K562 (cell line): Measurements from ENCODE around the gene GADD45GIP1. TPM values are rescaled to one million over a fixed set of nuclear protein-coding genes. Genes with fewer than 3 reads are reported as not detected.

Source experiments
- AFF4 ChIP-seq: sonication (generic); formaldehyde crosslinking; IDR thresholded peaks from 2 replicates; pipeline ENCODE4 v1.8.0; 2023; ENCODE audit warnings: mild to moderate bottlenecking, missing genetic modification reagents
- CREM ChIP-seq: IDR thresholded peaks from 2 replicates; pipeline ENCODE4 v1.6.1; 2014; ENCODE audit warnings: antibody characterized with exemption, low read depth
- DPF2 ChIP-seq: fragments of 450-650 bp; IDR thresholded peaks from 2 replicates; pipeline ENCODE4 v1.6.1; 2016
- E2F5 ChIP-seq: sonication (generic); formaldehyde crosslinking; IDR thresholded peaks from 2 replicates; pipeline ENCODE4 v1.8.0; 2022; ENCODE audit warnings: mild to moderate bottlenecking, missing genetic modification reagents
- EP400 ChIP-seq: fragments of 450-650 bp; IDR thresholded peaks from 2 replicates; pipeline ENCODE4 v1.6.1; 2017; ENCODE audit warnings: antibody characterized with exemption, mild to moderate bottlenecking, moderate library complexity
- GATA2 ChIP-seq: sonication (generic); formaldehyde crosslinking; IDR thresholded peaks from 2 replicates; pipeline ENCODE4 v1.4.0; 2020; ENCODE audit warnings: mild to moderate bottlenecking, missing genetic modification reagents
- NR2F6 ChIP-seq: fragments of 450-650 bp; formaldehyde crosslinking; IDR thresholded peaks from 2 replicates; pipeline ENCODE4 v1.4.0; 2020; ENCODE audit warnings: mild to moderate bottlenecking
- RBM34 ChIP-seq: fragments of 200-400 bp; formaldehyde crosslinking; IDR thresholded peaks from 2 replicates; pipeline ENCODE4 v1.6.1; 2018; ENCODE audit warnings: low read length, borderline replicate concordance; ENCODE audit not compliant: insufficient read depth
- SMAD4 ChIP-seq: fragments of 250-450 bp; sonication (Bioruptor Pico); conservative IDR thresholded peaks from 2 replicates; pipeline ENCODE4 v1.8.0; 2021; ENCODE audit warnings: inconsistent platforms, mild to moderate bottlenecking, moderate library complexity
- SP2 ChIP-seq: IDR thresholded peaks from 2 replicates; pipeline ENCODE4 v1.6.1; 2011; ENCODE audit warnings: mild to moderate bottlenecking, low read depth, low read length, moderate library complexity; ENCODE audit not compliant: poor library complexity, severe bottlenecking; ENCODE audit errors: extremely low read depth
- TOE1 ChIP-seq, 2 experiments: fragments of 450-650 bp in 1 of 2; sonication (generic) in 1 of 2; formaldehyde crosslinking in 1 of 2; IDR thresholded peaks; 2 replicates each; pipeline versions ENCODE4 v1.7.1 to v1.8.0; 2016 to 2022; ENCODE audit warnings: borderline replicate concordance in 2 of 2, mild to moderate bottlenecking in 2 of 2, antibody characterized with exemption in 1 of 2, inconsistent platforms in 1 of 2, low read depth in 1 of 2, missing genetic modification reagents in 1 of 2, moderate library complexity in 1 of 2
- TSHZ1 ChIP-seq: fragments of 250-450 bp; sonication (Bioruptor Pico); IDR thresholded peaks from 2 replicates; pipeline ENCODE4 v1.4.0; 2020; ENCODE audit warnings: mild to moderate bottlenecking, moderate library complexity
- U2AF1 ChIP-seq: fragments of 200-400 bp; formaldehyde crosslinking; optimal IDR thresholded peaks from 2 replicates; pipeline ENCODE3; 2017; ENCODE audit warnings: mild to moderate bottlenecking, low read depth, low read length, moderate library complexity
- YY1 ChIP-seq, 3 experiments: IDR thresholded peaks; 2 replicates each; pipeline ENCODE4 v1.6.1; 2011; ENCODE audit warnings: low read length in 2 of 3, mild to moderate bottlenecking in 2 of 3, moderate library complexity in 2 of 3, borderline replicate concordance in 1 of 3, control low read depth in 1 of 3, low read depth in 1 of 3; ENCODE audit not compliant: insufficient read depth in 3 of 3, insufficient replicate concordance in 2 of 3, control insufficient read depth in 1 of 3, insufficient read length in 1 of 3; ENCODE audit errors: extremely low read depth in 1 of 3
- ZC3H4 ChIP-seq: sonication (generic); formaldehyde crosslinking; IDR thresholded peaks from 2 replicates; pipeline ENCODE4 v1.9.0; 2021; ENCODE audit warnings: missing genetic modification reagents, borderline replicate concordance
- ZNF224 ChIP-seq: sonication (generic); formaldehyde crosslinking; IDR thresholded peaks from 2 replicates; pipeline ENCODE4 v1.8.0; 2022; ENCODE audit warnings: mild to moderate bottlenecking, missing genetic modification reagents
- ZNF3 ChIP-seq: fragments of 250-450 bp; sonication (Bioruptor Pico); IDR thresholded peaks from 2 replicates; pipeline ENCODE4 v1.5.0; 2021; ENCODE audit warnings: mild to moderate bottlenecking, moderate library complexity
- ZNF431 ChIP-seq: sonication (generic); formaldehyde crosslinking; IDR thresholded peaks from 2 replicates; pipeline ENCODE4 v1.8.0; 2022; ENCODE audit warnings: mild to moderate bottlenecking, missing genetic modification reagents
- polyA plus RNA-seq, 8 experiments: library from polyadenylated mRNA; depleted of rRNA in 4 of 8; stranded (reverse) in 5 of 8; unstranded in 3 of 8; fragments of >200 nt; fragmentation: Nextera tagmentation in 2 of 8; fragmentation: Illumina TruSeq in 1 of 8; extraction: Ambion mirVana in 2 of 8; extraction: Trizol in 1 of 8; gene quantifications; 2 replicates each; pipeline versions ENCODE4 v1.2.1 to v1.2.3, GENCODE V29; 2011 to 2014; ENCODE audit warnings: inconsistent platforms in 1 of 8, missing spikeins in 1 of 8
- total RNA-seq, 7 experiments: library from RNA; depleted of rRNA in 6 of 7; stranded (reverse); fragments of >200 nt in 6 of 7; fragmentation: Illumina TruSeq in 2 of 7; extraction: Trizol in 2 of 7; gene quantifications; 2 replicates each; pipeline versions ENCODE4 v1.2.1 to v1.2.3, GENCODE V29; 2011 to 2021; ENCODE audit warnings: low replicate concordance in 1 of 7

The GADD45GIP1 gene
- total and polyA plus RNA-seq, 9 of the 15 experiments (the other 6 are each of a cell fraction or from before 2014, with no cell fraction given) = 5.1 to 161 (median 29.2) TPM

GRCh38 chr19:12933287-12934072 lies 23.5 kb downstream of the GADD45GIP1 start, which contains the start of gene FARSA (continued):
- no peak for TF ChIP-seq TSHZ1 (CRISPR knock-in tag)
- peak; percentile 56 for TF ChIP-seq U2AF1
- TF ChIP-seq SP2 = no peak
- no peak for TF ChIP-seq RBM34
- TF ChIP-seq ZNF431 (CRISPR knock-in tag) = no peak
- TF ChIP-seq TOE1 (IDR thresholded peaks at IDR 0.05; ENCODE audit: borderline replicate concordance) = no peak
- TF ChIP-seq TOE1 (CRISPR knock-in tag; IDR thresholded peaks at IDR 0.05; ENCODE audit: borderline replicate concordance, low read depth) = no peak
- TF ChIP-seq AFF4 (CRISPR knock-in tag) = peak; percentile 77
- no peak for TF ChIP-seq GATA2 (CRISPR knock-in tag)
- TF ChIP-seq CREM = peak; percentile 83
- peak; percentile 95 for TF ChIP-seq EP400
- no peak for TF ChIP-seq ZC3H4 (CRISPR knock-in tag)
- TF ChIP-seq DPF2 = no peak
- TF ChIP-seq ZNF224 (CRISPR knock-in tag) = no peak
- TF ChIP-seq E2F5 (CRISPR knock-in tag) = peak; percentile 57; the same call in 1 of the 2 replicates
- no peak; the same call in 1 of the 2 replicates for TF ChIP-seq SMAD4
- TF ChIP-seq YY1 (IDR thresholded peaks at IDR 0.05; ENCODE audit: borderline replicate concordance in 1 of 3, control insufficient read depth in 1 of 3, extremely low read depth in 1 of 3, insufficient read depth in 3 of 3, insufficient read length in 1 of 3, insufficient replicate concordance in 2 of 3, low read depth in 1 of 3, low read length in 2 of 3) = peak; percentile 99 to 100 (median 100)
- no peak for TF ChIP-seq NR2F6 (CRISPR knock-in tag)
- TF ChIP-seq ZNF3 (CRISPR knock-in tag) = no peak
